HepG2 (cell line): ENCODE data around the gene CLP1.

Experiments used
- CCAR2 ChIP-seq: fragments of 200-400 bp; formaldehyde crosslinking; optimal IDR thresholded peaks from 2 replicates; pipeline ENCODE3; 2018; ENCODE audit warnings: low read depth, mild to moderate bottlenecking, low read length, moderate library complexity
- CHCHD3 ChIP-seq: sonication (generic); formaldehyde crosslinking; IDR thresholded peaks from 2 replicates; pipeline ENCODE4 v1.8.0; 2022; ENCODE audit warnings: mild to moderate bottlenecking, missing genetic modification reagents, moderate library complexity
- HMG20B ChIP-seq: conservative IDR thresholded peaks from 2 replicates; pipeline ENCODE4 v1.6.1; 2016; ENCODE audit warnings: missing genetic modification reagents, missing compliant biosample characterization
- HOXA7 ChIP-seq: sonication (generic); formaldehyde crosslinking; IDR thresholded peaks from 2 replicates; pipeline ENCODE4 v1.8.1; 2022; ENCODE audit warnings: mild to moderate bottlenecking, missing genetic modification reagents, moderate library complexity
- JUN ChIP-seq: sonication (generic); formaldehyde crosslinking; IDR thresholded peaks from 2 replicates; pipeline ENCODE4 v1.4.0; 2020; ENCODE audit warnings: mild to moderate bottlenecking, missing genetic modification reagents
- JUND ChIP-seq: sonication (generic); formaldehyde crosslinking; IDR thresholded peaks from 2 replicates; pipeline ENCODE4 v1.8.0; 2022; ENCODE audit warnings: mild to moderate bottlenecking, missing genetic modification reagents
- NR2C2 ChIP-seq: sonication (generic); formaldehyde crosslinking; IDR thresholded peaks from 2 replicates; pipeline ENCODE4 v1.4.0; 2020; ENCODE audit warnings: missing genetic modification reagents, mild to moderate bottlenecking, moderate library complexity, borderline replicate concordance
- SMC3 ChIP-seq: IDR thresholded peaks from 2 replicates; pipeline ENCODE4 v1.6.1; 2011; ENCODE audit warnings: low read length, improper control_type of control experiment
- ZNF251 ChIP-seq: sonication (generic); formaldehyde crosslinking; IDR thresholded peaks from 2 replicates; pipeline ENCODE4 v1.9.0; 2021; ENCODE audit warnings: mild to moderate bottlenecking, missing genetic modification reagents
- TF ChIP-seq, protein P1 (sequence below): sonication (generic); formaldehyde crosslinking; IDR thresholded peaks from 2 replicates; pipeline ENCODE4 v1.4.0; 2020; ENCODE audit warnings: missing genetic modification reagents
- TF ChIP-seq, protein P2 (sequence below): sonication (generic); formaldehyde crosslinking; IDR thresholded peaks from 2 replicates; pipeline ENCODE4 v1.4.0; 2020; ENCODE audit warnings: mild to moderate bottlenecking, missing genetic modification reagents
- TF ChIP-seq, protein P3 (sequence below): sonication (generic); formaldehyde crosslinking; IDR thresholded peaks from 2 replicates; pipeline ENCODE4 v1.5.0; 2020; ENCODE audit warnings: mild to moderate bottlenecking, missing genetic modification reagents, moderate library complexity

DNA sequence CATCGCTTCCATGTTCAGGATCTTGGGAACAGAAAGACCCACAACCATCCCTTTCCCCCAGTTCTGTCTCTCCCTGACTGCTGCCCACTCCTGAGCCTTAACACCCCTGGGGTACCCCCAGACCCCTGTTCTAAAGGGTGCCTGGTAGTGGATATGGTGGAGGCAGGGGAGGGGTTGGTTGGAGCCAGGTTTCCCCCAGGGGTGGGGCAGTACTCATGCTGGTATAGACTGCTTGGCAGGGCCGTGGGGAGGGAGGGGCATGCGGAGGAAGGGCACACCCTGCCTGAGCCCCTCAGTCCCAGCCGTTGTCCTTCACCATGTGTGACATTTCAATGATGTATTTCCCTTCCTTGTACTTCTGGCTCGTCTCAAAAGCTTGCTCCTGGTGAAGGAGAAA is 11.9 kb upstream of the CLP1 start:
- TF ChIP-seq, protein P1, sequence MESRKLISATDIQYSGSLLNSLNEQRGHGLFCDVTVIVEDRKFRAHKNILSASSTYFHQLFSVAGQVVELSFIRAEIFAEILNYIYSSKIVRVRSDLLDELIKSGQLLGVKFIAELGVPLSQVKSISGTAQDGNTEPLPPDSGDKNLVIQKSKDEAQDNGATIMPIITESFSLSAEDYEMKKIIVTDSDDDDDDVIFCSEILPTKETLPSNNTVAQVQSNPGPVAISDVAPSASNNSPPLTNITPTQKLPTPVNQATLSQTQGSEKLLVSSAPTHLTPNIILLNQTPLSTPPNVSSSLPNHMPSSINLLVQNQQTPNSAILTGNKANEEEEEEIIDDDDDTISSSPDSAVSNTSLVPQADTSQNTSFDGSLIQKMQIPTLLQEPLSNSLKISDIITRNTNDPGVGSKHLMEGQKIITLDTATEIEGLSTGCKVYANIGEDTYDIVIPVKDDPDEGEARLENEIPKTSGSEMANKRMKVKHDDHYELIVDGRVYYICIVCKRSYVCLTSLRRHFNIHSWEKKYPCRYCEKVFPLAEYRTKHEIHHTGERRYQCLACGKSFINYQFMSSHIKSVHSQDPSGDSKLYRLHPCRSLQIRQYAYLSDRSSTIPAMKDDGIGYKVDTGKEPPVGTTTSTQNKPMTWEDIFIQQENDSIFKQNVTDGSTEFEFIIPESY (CRISPR knock-in tag) = no peak
- TF ChIP-seq CHCHD3 (CRISPR knock-in tag) = no peak
- TF ChIP-seq ZNF251 (CRISPR knock-in tag) = no peak
- TF ChIP-seq SMC3 = no peak
- TF ChIP-seq, protein P2, sequence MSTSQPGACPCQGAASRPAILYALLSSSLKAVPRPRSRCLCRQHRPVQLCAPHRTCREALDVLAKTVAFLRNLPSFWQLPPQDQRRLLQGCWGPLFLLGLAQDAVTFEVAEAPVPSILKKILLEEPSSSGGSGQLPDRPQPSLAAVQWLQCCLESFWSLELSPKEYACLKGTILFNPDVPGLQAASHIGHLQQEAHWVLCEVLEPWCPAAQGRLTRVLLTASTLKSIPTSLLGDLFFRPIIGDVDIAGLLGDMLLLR = no peak
- TF ChIP-seq, protein P3, sequence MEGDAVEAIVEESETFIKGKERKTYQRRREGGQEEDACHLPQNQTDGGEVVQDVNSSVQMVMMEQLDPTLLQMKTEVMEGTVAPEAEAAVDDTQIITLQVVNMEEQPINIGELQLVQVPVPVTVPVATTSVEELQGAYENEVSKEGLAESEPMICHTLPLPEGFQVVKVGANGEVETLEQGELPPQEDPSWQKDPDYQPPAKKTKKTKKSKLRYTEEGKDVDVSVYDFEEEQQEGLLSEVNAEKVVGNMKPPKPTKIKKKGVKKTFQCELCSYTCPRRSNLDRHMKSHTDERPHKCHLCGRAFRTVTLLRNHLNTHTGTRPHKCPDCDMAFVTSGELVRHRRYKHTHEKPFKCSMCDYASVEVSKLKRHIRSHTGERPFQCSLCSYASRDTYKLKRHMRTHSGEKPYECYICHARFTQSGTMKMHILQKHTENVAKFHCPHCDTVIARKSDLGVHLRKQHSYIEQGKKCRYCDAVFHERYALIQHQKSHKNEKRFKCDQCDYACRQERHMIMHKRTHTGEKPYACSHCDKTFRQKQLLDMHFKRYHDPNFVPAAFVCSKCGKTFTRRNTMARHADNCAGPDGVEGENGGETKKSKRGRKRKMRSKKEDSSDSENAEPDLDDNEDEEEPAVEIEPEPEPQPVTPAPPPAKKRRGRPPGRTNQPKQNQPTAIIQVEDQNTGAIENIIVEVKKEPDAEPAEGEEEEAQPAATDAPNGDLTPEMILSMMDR = no peak
- no peak for TF ChIP-seq JUND (CRISPR knock-in tag)
- TF ChIP-seq JUN (CRISPR knock-in tag) = no peak
- TF ChIP-seq HOXA7 (CRISPR knock-in tag) = no peak
- no peak for TF ChIP-seq CCAR2
- TF ChIP-seq NR2C2 = no peak
- TF ChIP-seq HMG20B = no peak
